ENCODE results near the gene TSPAN6.

TSPAN6 gene

DNA sequence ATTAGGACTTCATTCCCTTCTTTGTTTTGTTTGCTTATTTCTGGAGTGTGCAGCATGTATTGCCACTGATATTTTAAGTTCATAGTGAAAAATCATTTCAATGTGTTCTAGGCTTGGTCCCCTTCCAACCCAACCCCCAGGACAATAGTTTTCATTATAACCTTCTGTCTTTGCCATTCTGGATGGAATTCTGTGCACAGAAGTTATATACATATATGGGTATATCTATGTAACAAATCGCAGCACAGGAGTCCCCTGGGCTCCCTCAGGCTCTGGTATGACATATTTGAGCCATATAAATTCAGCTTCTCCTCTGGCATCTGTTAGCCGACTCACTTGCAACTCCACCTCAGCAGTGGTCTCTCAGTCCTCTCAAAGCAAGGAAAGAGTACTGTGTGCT, 52.0 kb downstream of the TSPAN6 start, which contains the start of gene TNMD:
TSS of gene TNMD (plus strand) at position 326 of the 400 bp plus-strand sequence. CDS start 83 bp downstream, outside the sequence.
- no peak for DNase-seq (ENCODE audit: low spot score)

All from iPS-NIHi11 (cell line).